Measurements from ENCODE around the gene SYNE3. TPM values are rescaled to one million over a fixed set of nuclear protein-coding genes. Genes with fewer than 3 reads are reported as not detected.
A peak's percentile ranks its signal among the peaks of the same experiment; 100 is the strongest.

SYNE3 gene
- total RNA-seq, 1 donor from 2014 or later = 14.4 TPM

DNA sequence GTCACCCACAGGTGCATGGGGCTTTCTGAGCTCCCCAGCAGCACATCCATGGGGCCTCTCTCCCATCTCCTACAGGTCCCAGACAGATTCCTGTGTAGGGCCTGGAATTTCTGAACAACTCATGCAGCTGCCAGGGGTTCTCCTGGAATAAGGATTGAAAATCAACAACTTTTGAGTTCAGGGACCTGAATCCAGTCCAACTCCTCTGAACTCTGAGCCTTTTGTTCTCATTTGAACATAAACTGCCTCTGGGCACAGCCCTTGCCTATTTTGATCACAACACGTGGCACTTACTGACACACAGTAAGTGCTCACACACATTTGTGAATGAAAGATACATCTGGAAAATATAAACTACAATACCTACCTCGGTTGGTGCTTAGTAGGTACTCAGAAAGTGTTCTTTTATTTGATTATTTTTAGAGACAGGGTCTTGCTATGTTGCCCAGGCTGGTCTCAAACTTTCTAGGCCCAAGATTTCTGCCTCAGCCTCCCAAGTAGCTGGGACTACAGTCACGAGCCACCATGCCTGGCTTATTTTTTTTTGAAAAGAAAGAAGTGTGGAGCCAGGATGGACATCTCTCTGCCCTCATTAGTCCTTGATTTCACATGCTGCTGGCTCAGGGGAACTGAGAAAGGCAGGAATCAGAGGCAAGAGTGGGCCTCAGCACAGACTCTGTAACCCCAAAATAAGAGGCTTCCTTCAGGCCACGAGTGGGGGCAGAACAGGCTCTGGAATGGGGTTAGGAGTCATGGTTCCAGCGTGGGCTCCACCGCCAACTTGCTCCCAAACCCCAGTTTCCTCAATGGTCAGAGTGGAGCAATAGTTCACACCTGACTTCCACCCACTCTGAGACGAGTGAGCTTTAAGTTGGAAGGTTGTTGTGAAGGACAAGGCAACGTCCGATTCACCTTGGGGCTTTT, 27.0 kb downstream of the SYNE3 start:
- DNase-seq (ENCODE audit: low spot score) = no peak

DNA sequence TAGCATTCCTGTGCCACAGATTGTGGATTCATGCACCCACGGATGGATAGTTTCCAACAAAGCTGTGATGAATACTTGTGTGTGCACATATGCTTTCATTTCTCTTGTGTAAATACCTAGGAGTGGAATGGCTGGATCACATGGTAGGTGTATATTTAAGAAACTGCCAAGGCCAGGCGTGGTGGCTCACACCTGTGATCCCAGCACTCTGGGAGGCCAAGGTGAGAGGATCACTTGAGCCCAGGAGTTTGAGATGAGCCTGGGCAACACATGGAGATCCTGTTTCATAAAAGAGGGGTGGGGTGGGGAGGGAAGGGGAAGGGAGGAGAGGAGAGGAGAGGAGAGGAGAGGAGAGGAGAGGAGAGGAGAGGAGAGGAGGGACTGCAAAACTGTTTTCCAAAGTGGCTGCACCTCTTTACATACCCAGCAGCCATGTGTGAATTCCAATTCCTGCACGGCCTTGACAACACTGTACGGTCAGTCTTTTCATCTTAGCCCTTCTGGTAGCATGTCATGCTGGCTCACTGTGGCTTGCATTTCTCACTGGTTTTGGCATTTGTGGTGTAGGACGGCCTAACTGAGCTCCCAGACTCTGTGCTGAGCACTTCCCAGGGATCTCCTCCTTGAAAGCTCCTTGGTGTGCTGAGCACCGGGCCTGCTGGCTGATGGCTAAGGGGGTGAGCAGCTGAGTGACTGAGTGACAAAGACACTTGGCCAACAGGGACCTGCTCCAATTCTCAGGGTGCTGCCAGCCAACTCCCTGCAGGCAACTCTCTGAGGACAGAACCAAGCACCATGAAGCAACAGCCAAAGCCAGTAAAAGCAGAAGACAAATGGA, 27.9 kb downstream of the SYNE3 start:
- no peak for DNase-seq (ENCODE audit: low spot score)

DNA sequence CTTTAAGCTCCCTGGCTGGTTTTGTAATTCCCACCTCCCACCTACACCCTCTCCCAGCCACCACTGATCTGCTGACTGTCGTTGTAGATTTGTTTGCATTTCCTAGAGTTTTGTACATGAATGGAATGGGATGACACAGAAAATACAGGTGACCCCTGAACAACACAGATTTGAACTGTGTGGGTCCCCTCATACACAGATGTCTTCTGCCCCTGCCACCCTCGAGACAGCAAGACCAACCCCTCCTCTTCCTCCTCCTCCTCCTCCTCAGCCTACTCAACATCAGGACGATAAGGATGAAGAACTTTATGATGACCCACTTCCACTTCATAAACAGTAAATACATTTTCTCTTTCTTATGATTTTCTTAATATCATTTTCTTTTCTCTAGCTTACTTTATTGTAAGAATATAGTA, 28.8 kb downstream of the SYNE3 start:
- DNase-seq (ENCODE audit: low spot score) = no peak

DNA sequence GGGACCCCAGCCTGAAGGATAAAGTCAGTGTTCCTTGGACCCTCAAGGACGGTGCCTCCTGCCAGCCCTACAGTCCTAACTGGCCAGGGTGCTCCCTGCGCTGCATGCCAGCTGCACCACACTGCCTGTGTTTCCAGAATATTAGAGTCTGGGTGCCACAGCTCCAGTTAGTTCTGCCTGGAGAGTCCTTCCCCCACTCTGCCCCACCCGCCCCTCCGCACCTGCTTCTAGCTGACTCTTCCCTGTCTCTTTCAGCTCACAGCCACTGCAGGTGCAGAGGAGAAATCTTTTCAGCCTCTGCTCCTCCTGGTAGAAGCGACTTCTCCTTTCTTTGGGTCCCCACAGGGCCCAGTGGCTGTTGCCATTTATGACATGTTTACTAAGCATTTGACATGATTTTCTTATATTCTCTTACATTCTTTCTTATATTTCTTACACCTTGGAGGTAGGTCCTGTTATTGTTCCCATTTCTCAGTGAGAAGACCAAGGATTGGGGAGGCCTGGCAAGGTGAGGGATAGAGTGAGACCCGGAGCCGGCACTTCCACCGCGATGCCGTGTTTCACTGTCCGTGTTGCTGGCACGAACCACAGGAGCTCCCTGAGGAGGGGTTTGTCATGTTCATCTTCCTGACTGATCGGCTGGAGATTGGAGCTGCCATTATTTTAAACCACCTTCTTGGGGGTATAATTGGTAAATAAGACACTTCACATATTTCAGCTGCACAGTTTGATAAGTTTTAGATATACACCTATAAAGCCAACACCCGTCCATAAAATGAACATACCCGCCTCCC, 29.4 kb downstream of the SYNE3 start:
- DNase-seq (ENCODE audit: low spot score) = no peak

DNA sequence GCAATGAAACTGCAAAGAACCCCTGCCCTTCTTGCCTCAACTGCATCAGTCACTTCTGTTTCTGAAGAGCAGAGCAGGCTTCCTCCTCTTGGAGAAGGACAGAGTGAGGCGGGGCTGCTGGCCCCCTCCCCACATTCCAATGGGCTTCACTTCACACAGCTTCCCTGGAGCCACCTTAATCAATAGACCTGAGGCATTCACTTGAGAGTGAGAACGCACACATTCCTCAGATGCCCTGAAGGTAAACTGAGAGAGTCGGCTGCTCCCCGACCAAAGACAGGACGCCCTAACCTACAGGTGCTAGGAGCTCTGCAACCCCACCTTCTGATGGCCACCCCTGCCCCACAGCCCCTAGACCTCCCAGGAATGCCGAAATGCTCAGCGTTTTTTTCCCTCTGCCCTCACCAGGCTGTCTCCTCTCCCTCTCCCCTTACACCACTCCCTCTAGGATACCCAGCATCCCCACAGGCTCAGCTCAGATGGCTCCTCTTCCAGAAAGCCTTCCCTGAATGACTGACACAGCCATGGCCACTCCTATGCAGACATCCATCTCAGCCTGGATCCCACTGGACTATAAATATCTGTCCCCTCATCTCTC, 31.1 kb downstream of the SYNE3 start:
- DNase-seq (ENCODE audit: low spot score) = no peak

DNA sequence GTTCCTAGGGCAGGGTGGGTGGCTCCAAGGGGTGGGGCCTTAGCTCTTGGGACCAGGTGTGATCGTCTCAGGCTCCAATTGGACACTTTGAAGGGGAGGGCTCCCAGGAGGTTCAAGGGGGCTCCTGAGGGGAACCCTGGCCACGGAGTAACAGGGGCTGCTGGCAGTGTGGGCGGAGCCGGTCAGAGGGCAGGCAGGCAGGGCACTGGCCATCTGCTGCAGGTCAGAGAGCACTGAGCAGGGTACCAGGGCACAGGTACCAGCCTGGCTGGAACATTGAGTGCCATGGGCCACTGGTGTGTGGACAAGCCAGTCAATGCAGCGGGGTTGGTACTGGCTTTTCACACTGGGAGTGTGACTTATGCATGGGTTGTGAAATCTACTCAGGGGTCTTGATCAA, 32.2 kb downstream of the SYNE3 start:
- DNase-seq (ENCODE audit: low spot score) = no peak

DNA sequence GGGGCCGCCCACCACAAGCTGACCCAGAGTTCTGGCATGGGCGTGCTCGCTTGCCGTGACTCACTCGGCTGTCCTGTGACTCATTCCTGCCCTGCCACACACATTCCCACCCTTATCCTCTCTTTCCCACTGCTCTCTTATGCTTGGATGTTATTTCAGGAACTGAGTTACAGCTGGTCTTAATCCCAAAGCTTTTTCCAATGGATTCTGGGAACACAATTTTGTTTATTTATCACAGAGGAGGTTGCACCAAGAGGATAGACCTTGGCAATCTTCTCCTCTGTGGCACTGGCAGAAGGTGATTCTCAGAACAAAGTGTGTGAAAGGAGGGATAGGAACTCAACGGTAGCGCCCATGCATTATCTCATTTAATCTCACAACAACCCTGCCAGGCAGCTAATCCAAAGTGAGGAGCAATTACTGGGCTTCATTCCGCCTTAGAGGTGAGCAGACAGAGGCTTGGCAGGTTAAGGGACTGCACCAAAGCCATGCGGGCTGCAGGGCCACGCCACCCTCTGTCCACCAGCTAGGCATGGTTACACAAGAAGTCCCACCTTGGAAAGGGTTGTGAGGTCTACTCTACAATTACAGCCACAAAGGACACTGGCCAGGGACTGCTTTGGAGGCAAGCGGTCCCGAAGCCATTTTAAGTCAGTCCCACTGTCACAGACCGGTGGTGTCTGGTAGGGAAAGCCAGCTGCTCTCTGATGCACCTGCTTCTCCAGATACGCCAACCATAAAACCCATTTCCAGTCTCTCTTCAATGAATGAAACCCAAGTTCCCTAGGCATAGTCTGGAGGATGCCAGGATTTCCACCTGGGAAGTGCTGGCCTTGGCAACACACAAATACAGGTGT, 32.9 kb downstream of the SYNE3 start:
- peak; percentile 80 for DNase-seq (ENCODE audit: low spot score)

DNA sequence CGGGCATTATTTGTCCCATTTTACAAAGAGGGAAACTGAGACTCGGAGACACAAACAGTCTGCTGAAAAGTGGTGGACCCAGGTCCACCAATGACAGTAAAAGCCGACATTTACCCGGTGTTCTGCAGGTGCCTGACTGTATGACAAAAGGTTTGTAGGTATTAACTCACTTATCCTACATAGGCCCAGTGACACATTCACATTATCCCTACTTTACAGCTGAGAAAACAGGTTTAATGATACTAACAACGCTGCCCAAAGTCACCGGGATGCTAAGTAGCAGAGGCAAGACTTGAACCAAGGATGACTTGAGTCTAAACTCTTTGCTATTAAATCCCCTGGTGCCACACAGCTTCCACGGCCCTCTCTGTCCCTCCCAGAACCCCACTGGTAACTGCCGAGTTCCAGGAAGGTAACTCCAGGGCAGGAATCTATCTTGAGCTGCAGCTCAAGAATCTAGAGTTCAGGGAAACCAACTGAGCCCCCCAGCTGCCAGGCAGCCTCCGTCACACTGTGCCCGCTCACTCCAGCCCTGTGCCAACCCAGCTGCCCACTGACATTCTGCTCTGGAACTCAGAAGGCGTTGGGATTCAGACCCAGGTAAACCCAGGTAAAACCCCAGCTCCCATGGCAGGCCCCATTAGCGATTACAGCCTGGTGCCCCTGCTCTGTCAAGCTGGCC, 33.7 kb downstream of the SYNE3 start:
- no peak for DNase-seq (ENCODE audit: low spot score)

DNA sequence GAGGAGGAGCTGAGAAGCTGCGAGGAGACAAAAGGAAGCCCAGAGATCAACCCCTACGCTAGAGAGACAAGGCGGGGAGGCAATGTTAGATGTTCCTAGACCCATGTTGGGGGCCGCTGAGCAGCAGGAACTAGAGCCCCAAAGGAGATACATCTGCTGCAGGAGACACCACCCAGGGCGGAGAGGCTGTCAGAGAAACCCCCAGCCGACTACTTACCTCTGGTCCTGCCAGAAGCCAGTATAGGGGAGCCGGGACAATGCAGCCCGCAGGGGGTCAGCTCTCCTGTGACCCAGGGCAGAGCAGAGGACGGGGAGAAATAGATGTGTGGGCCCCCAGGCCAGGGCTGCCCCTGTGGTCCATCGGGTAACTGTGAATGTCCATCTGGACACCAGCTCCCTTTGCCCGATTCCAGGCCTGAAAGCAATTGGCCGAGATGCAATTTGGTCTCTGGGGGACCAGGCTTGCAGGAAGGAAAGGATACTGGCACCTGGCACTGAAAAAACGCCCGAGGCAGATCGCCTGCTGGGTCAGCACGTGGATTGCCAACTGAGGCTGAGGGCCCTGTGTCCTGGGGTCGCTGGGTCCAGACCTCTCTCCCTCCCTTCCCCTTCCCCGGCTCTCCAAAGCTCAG, 34.9 kb downstream of the SYNE3 start:
- DNase-seq (ENCODE audit: low spot score) = no peak

DNA sequence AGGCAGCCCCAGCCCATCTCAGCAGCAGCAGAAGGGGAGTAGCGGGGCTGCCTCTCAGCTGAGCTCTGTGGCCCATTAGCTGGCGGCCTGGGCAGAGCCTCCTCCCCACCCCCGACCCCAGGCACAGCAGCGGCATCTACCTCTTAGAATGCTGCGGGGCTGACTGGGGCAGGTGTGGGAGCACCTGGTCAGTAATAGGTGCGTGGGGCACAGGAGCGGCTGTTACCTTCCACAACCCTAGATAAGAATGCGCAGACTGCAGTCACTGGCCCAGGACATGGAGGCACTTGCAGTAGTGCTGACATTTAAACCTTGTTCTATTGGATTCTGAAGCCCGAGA, 35.6 kb downstream of the SYNE3 start:
- no peak for DNase-seq (ENCODE audit: low spot score)

DNA sequence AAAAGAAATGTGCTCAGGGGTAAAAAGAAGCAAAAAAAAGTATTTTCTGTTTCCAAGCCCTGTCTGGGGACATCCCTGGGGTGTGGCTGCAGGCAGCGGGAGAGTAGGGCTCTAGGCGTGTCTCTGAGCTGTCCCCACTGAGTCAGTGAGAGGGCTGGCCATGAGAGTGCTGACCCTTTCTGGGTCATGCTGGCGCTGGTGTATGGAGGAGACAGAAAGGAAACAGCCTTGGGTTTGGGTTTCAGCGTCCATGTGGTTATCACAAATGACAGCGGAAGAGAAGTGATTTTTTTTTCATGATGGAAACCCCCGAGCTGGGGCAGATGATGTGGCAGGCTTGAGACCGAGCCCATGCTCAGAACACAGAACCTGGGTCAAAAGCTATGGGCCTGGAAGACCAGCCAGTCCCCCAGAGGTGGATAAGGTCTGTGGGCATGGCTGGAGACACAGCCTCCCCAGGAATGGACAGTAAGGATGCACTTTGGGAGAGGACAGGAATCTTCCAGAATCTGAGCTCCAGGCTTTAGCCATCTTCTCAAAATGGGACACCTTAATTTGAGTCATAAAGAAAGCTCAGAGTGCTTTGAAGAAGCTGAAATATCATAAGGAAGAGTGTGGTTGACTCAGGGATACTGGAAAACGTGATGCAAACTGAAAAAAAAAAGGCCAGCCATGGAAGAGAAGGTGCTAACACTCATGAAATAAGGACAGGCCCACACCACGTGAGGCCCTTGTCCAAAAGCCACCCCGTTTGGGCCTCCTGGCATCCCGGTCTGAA, 36.2 kb downstream of the SYNE3 start:
- DNase-seq (ENCODE audit: low spot score) = peak; percentile 64

DNA sequence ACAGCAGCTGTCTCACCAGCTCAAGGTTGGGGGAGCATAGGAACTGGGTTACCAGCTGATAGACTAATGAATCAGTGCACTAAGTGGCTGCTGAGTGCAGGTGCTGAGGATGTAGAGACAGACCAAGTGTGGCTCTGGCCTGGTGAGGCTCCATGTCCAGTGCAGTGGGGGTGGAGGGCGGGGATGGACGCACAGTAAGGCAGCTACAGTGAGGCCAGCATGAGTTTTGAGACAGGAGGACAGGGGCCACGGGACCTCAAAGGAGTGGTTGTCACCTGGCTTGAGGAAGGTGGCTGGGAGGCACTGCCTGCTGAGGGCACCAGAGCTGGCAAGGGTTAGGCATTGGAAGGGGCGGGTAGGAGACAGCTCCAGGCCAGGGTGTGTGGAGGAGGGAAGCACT, 37.0 kb downstream of the SYNE3 start:
- DNase-seq (ENCODE audit: low spot score) = no peak

DNA sequence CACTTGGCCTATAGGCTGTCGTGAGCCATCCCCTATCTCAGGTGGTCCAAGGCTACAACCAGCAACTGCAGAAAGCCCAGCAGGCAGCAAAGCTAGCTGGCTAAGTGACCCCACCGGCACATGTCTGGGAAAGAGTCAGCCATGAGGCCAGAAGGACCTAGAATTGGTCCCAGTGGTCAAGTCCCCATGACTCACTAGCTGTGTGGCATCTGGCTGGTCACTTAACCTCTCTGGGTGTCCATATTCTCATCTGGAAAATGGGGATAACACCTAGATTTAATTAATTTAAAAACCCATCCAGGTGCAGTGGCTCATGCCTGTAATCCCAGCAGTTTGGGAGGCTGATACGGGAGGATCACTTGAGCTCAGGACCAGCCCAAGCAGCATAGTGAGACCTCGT, 37.6 kb downstream of the SYNE3 start:
- no peak for DNase-seq (ENCODE audit: low spot score)

DNA sequence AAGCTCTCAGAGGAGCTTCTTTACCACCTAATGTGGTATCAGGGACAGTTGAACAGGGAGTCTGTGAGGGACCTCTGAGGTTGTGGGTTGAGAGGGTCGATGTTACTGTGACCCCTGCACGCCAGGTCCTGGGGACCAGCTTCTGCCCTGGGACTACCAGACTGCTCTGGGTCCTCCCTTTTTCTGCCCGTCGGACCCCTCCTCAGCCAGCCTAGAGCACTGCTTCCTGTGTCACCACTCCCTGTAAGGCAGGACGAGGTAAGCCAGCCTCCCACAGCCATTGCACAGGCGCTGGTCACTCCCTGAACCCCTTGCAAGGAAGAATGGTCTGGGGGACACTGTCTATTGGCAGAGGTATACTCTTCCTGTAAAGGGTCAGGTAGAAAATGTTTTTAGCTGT, 38.1 kb downstream of the SYNE3 start:
- no peak for DNase-seq (ENCODE audit: low spot score)

DNA sequence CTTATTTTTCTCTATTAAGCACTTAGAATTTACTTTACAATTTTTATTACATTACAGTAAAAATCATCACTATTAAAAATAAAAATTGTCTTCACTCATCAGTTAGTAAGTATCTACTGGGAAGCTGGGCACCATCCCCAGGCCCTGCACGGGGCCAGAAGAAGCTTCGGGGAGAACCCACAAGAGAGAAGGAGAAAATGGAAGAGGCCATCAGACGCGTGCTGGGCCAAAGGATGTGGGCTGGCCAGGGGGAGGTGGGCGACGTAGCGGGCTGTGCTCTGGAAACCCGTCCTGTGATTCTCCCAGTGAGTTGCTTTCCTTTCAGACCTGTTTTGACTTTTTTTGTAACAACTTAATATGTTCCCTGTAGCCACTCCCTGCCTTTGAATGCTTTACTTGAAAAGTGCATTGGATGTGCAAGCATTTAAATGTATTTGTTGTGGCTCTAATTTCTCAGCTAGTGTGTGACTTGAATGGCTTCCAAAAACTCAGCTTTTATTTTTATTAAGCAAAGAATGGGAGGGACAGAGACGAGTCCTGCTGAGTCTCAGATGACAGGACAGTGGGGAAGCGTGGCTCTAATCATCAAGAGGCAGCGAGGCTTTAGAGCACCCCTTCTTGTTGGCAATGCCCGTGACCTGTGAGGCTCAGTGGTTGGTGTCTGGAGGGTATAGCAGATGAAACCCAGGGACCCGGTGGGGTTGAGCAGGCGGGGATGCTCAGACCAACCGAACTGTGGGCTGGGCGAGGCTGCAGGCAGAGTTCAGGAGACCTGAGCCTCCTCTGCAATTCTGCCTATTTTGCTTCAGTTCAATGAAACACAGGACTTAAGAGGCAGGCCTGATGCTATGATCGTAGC, 38.8 kb downstream of the SYNE3 start:
- DNase-seq (ENCODE audit: low spot score) = no peak

DNA sequence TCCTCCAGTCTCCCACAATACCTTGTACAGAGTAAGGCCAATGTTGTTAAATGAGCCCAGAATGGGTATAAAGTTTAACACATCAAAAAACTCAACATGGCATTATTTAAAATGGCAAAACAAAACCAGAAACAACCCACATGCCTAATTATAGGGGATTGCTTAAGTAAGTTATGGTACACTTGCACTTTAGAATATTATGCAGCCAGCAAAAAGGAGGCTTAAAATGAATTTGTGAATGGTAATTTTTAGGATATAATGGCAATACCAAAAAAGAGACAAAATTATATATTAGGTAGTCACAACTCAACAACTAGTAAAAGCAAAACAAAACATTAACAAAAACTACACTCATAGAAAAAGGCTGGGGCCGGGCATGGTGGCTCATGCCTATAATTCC, 39.7 kb downstream of the SYNE3 start:
- no peak for DNase-seq (ENCODE audit: low spot score)

DNA sequence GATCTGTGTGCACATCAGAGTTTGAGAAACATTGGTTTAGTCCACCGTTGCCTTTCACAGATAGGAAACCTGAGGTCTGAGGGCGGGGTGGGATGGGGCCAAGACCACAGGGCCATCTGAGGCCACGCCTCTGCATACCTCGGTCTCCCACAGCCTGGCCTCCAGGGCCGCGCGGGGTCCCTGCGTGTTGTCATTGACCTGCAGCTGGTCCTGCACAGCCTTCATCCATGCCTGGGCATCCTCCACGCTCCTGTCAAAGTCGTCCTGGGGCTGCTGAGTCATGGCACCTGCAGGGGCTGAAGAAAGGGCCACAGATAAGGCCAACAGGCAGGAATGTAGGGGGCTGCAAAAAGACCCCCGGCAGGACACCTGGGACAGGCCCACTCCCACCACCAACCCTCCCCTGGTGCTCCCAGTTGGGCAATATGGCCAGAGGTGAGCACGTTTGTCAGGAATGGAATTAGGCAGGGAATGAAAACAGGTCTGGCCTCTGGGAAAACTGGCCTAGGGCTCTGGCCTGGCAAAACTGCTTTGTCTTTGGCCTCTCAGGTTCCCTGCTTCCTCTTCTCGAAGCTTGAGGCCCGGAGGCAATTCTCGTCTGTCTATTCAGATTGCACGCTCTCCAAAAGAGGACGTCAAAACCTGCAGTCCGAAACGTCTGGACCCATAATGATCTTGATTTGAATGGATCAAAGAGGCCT, 40.8 kb downstream of the SYNE3 start:
- no peak for DNase-seq (ENCODE audit: low spot score)

All from ureter (tissue), 1 donor.